ENCODE measurements around the gene FCHSD2.

- TF ChIP-seq TAF1 (IDR thresholded peaks at IDR 0.05; ENCODE audit: borderline replicate concordance, low read depth, low read length) (no peak), POLR2A (IDR thresholded peaks at IDR 0.05; ENCODE audit: low read depth, low read length) (no peak), POLR2AphosphoS5 (IDR thresholded peaks at IDR 0.05; ENCODE audit: low read depth, low read length) (no peak)
Measured at GRCh38 chr11:73030130-73030529, 112.0 kb downstream of the FCHSD2 start.

All from GM12892 (cell line).